Panc1 (cell line): Measurements from ENCODE around the gene PRKCA.

ENCODE experiments used
- POLR2AphosphoS5 ChIP-seq: IDR thresholded peaks from 2 replicates; pipeline ENCODE4 v1.6.1; 2012; ENCODE audit warnings: mild to moderate bottlenecking, low read depth, low read length, moderate library complexity
- SIN3A ChIP-seq: IDR thresholded peaks from 2 replicates; pipeline ENCODE4 v1.6.1; 2012; ENCODE audit warnings: low read depth, mild to moderate bottlenecking, low read length, moderate library complexity, borderline replicate concordance; ENCODE audit not compliant: insufficient read depth
- TF ChIP-seq, protein P1 (sequence below): fragments of 450-650 bp; IDR thresholded peaks from 2 replicates; pipeline ENCODE4 v1.5.1; 2017; ENCODE audit warnings: mild to moderate bottlenecking
- TF ChIP-seq, protein P2 (sequence below), 2 experiments: IDR thresholded peaks; 2 replicates each; pipeline ENCODE4 v1.6.1; 2011 to 2012; ENCODE audit warnings: low read depth in 2 of 2, control low read depth in 1 of 2, low read length in 1 of 2, mild to moderate bottlenecking in 1 of 2, moderate library complexity in 1 of 2; ENCODE audit not compliant: insufficient read depth in 1 of 2

DNA sequence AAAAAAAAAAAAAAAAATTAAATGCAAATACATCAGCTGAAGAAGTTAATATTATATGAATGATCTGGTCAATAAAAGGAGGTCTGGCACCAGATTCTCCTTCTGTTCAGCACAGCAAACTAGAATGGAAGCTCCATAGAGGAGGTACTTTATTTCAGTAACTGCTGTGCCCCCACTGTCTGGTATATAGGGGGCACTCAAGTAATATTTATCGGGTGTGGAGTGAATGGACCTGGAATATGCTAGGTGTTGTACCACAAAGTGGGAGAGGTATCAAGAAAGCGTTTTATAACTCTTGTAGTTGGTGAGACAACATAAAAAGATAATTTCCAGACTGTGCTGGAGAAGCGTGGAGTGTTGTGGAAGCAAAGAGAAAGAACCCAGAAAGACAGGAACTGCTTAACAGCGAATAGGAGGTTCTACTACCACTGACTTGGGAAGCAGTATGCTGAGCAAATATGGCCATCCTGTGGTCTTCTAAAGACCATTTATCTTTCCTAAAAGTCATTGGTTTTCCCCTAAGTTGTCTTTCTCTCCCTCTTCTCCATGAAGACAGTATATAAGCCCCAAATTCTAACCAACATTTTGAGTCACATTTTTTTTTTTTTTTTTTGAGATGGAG, 12.2 kb upstream of the PRKCA start:
- TF ChIP-seq POLR2AphosphoS5 = no peak
- TF ChIP-seq, protein P1, sequence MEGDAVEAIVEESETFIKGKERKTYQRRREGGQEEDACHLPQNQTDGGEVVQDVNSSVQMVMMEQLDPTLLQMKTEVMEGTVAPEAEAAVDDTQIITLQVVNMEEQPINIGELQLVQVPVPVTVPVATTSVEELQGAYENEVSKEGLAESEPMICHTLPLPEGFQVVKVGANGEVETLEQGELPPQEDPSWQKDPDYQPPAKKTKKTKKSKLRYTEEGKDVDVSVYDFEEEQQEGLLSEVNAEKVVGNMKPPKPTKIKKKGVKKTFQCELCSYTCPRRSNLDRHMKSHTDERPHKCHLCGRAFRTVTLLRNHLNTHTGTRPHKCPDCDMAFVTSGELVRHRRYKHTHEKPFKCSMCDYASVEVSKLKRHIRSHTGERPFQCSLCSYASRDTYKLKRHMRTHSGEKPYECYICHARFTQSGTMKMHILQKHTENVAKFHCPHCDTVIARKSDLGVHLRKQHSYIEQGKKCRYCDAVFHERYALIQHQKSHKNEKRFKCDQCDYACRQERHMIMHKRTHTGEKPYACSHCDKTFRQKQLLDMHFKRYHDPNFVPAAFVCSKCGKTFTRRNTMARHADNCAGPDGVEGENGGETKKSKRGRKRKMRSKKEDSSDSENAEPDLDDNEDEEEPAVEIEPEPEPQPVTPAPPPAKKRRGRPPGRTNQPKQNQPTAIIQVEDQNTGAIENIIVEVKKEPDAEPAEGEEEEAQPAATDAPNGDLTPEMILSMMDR = no peak
- TF ChIP-seq, protein P2, sequence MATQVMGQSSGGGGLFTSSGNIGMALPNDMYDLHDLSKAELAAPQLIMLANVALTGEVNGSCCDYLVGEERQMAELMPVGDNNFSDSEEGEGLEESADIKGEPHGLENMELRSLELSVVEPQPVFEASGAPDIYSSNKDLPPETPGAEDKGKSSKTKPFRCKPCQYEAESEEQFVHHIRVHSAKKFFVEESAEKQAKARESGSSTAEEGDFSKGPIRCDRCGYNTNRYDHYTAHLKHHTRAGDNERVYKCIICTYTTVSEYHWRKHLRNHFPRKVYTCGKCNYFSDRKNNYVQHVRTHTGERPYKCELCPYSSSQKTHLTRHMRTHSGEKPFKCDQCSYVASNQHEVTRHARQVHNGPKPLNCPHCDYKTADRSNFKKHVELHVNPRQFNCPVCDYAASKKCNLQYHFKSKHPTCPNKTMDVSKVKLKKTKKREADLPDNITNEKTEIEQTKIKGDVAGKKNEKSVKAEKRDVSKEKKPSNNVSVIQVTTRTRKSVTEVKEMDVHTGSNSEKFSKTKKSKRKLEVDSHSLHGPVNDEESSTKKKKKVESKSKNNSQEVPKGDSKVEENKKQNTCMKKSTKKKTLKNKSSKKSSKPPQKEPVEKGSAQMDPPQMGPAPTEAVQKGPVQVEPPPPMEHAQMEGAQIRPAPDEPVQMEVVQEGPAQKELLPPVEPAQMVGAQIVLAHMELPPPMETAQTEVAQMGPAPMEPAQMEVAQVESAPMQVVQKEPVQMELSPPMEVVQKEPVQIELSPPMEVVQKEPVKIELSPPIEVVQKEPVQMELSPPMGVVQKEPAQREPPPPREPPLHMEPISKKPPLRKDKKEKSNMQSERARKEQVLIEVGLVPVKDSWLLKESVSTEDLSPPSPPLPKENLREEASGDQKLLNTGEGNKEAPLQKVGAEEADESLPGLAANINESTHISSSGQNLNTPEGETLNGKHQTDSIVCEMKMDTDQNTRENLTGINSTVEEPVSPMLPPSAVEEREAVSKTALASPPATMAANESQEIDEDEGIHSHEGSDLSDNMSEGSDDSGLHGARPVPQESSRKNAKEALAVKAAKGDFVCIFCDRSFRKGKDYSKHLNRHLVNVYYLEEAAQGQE (IDR thresholded peaks at IDR 0.05; ENCODE audit: insufficient read depth in 1 of 2, low read depth in 2 of 2, low read length in 1 of 2) = no peak
- no peak for TF ChIP-seq SIN3A
